ENCODE measurements around the gene FAXC.

FAXC gene

DNA sequence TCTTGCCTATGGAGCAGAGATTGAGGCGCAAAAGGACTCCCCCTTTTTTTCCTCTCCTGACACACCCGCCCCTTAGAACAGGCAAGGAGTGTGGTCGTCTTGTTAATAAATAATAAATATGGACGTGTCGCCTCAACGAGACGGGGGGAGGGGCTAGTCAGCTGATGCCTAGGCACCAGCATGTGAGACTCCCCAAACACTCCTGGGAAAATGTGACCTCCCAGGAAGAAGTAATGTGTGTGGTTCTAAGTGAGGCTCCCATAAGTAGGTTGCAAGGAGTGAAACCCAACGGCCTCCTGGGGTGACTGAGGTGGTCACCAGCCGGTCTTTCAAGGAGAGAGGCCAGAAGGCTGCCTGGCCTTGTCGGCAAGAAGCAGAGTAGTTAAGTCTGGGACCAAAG, 1.1 kb upstream of the FAXC start:
- no peak for TF ChIP-seq ARNTL (CRISPR knock-in tag; IDR thresholded peaks at IDR 0.05; ENCODE audit: borderline replicate concordance, low read depth)
- TF ChIP-seq, protein P1, sequence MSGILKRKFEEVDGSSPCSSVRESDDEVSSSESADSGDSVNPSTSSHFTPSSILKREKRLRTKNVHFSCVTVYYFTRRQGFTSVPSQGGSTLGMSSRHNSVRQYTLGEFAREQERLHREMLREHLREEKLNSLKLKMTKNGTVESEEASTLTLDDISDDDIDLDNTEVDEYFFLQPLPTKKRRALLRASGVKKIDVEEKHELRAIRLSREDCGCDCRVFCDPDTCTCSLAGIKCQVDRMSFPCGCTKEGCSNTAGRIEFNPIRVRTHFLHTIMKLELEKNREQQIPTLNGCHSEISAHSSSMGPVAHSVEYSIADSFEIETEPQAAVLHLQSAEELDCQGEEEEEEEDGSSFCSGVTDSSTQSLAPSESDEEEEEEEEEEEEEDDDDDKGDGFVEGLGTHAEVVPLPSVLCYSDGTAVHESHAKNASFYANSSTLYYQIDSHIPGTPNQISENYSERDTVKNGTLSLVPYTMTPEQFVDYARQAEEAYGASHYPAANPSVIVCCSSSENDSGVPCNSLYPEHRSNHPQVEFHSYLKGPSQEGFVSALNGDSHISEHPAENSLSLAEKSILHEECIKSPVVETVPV (CRISPR knock-in tag; IDR thresholded peaks at IDR 0.05), result no peak
- TF ChIP-seq SNAI2 (CRISPR knock-in tag; IDR thresholded peaks at IDR 0.05), result no peak
- TF ChIP-seq, protein P2, sequence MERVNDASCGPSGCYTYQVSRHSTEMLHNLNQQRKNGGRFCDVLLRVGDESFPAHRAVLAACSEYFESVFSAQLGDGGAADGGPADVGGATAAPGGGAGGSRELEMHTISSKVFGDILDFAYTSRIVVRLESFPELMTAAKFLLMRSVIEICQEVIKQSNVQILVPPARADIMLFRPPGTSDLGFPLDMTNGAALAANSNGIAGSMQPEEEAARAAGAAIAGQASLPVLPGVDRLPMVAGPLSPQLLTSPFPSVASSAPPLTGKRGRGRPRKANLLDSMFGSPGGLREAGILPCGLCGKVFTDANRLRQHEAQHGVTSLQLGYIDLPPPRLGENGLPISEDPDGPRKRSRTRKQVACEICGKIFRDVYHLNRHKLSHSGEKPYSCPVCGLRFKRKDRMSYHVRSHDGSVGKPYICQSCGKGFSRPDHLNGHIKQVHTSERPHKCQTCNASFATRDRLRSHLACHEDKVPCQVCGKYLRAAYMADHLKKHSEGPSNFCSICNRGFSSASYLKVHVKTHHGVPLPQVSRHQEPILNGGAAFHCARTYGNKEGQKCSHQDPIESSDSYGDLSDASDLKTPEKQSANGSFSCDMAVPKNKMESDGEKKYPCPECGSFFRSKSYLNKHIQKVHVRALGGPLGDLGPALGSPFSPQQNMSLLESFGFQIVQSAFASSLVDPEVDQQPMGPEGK (CRISPR knock-in tag; IDR thresholded peaks at IDR 0.05; ENCODE audit: borderline replicate concordance), result no peak
- no peak for TF ChIP-seq ZNF8 (CRISPR knock-in tag; IDR thresholded peaks at IDR 0.05)
- TF ChIP-seq ZFP3 (CRISPR knock-in tag; IDR thresholded peaks at IDR 0.05), result no peak
- TF ChIP-seq TOX (CRISPR knock-in tag; IDR thresholded peaks at IDR 0.05; ENCODE audit: borderline replicate concordance), result no peak
- TF ChIP-seq OSR1 (CRISPR knock-in tag; IDR thresholded peaks at IDR 0.05), result no peak
- no peak for TF ChIP-seq TCF4 (CRISPR knock-in tag; IDR thresholded peaks at IDR 0.05; ENCODE audit: borderline replicate concordance)
- TF ChIP-seq, protein P3, sequence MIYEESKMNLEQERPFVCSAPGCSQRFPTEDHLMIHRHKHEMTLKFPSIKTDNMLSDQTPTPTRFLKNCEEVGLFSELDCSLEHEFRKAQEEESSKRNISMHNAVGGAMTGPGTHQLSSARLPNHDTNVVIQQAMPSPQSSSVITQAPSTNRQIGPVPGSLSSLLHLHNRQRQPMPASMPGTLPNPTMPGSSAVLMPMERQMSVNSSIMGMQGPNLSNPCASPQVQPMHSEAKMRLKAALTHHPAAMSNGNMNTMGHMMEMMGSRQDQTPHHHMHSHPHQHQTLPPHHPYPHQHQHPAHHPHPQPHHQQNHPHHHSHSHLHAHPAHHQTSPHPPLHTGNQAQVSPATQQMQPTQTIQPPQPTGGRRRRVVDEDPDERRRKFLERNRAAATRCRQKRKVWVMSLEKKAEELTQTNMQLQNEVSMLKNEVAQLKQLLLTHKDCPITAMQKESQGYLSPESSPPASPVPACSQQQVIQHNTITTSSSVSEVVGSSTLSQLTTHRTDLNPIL (CRISPR knock-in tag; IDR thresholded peaks at IDR 0.05; ENCODE audit: low read depth), result no peak
- TF ChIP-seq ISL1 (CRISPR knock-in tag; IDR thresholded peaks at IDR 0.05), result no peak
- no peak for TF ChIP-seq ZFP30 (CRISPR knock-in tag; IDR thresholded peaks at IDR 0.05)
- TF ChIP-seq ZNF70 (CRISPR knock-in tag; IDR thresholded peaks at IDR 0.05), result no peak
- TF ChIP-seq, protein P4, sequence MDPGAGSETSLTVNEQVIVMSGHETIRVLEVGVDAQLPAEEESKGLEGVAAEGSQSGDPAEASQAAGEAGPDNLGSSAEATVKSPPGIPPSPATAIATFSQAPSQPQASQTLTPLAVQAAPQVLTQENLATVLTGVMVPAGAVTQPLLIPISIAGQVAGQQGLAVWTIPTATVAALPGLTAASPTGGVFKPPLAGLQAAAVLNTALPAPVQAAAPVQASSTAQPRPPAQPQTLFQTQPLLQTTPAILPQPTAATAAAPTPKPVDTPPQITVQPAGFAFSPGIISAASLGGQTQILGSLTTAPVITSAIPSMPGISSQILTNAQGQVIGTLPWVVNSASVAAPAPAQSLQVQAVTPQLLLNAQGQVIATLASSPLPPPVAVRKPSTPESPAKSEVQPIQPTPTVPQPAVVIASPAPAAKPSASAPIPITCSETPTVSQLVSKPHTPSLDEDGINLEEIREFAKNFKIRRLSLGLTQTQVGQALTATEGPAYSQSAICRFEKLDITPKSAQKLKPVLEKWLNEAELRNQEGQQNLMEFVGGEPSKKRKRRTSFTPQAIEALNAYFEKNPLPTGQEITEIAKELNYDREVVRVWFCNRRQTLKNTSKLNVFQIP (CRISPR knock-in tag; IDR thresholded peaks at IDR 0.05; ENCODE audit: borderline replicate concordance, low read depth), result no peak
- TF ChIP-seq ESRRG (CRISPR knock-in tag; IDR thresholded peaks at IDR 0.05), result no peak
- no peak for TF ChIP-seq BACH2 (CRISPR knock-in tag; IDR thresholded peaks at IDR 0.05; ENCODE audit: borderline replicate concordance)
- no peak for TF ChIP-seq GLIS3 (CRISPR knock-in tag; IDR thresholded peaks at IDR 0.05)
- no peak for TF ChIP-seq CSDC2 (CRISPR knock-in tag; IDR thresholded peaks at IDR 0.05)
- TF ChIP-seq, protein P5, sequence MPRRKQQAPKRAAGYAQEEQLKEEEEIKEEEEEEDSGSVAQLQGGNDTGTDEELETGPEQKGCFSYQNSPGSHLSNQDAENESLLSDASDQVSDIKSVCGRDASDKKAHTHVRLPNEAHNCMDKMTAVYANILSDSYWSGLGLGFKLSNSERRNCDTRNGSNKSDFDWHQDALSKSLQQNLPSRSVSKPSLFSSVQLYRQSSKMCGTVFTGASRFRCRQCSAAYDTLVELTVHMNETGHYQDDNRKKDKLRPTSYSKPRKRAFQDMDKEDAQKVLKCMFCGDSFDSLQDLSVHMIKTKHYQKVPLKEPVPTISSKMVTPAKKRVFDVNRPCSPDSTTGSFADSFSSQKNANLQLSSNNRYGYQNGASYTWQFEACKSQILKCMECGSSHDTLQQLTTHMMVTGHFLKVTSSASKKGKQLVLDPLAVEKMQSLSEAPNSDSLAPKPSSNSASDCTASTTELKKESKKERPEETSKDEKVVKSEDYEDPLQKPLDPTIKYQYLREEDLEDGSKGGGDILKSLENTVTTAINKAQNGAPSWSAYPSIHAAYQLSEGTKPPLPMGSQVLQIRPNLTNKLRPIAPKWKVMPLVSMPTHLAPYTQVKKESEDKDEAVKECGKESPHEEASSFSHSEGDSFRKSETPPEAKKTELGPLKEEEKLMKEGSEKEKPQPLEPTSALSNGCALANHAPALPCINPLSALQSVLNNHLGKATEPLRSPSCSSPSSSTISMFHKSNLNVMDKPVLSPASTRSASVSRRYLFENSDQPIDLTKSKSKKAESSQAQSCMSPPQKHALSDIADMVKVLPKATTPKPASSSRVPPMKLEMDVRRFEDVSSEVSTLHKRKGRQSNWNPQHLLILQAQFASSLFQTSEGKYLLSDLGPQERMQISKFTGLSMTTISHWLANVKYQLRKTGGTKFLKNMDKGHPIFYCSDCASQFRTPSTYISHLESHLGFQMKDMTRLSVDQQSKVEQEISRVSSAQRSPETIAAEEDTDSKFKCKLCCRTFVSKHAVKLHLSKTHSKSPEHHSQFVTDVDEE (CRISPR knock-in tag; IDR thresholded peaks at IDR 0.05), result no peak
- ATAC-seq, result no peak

DNA sequence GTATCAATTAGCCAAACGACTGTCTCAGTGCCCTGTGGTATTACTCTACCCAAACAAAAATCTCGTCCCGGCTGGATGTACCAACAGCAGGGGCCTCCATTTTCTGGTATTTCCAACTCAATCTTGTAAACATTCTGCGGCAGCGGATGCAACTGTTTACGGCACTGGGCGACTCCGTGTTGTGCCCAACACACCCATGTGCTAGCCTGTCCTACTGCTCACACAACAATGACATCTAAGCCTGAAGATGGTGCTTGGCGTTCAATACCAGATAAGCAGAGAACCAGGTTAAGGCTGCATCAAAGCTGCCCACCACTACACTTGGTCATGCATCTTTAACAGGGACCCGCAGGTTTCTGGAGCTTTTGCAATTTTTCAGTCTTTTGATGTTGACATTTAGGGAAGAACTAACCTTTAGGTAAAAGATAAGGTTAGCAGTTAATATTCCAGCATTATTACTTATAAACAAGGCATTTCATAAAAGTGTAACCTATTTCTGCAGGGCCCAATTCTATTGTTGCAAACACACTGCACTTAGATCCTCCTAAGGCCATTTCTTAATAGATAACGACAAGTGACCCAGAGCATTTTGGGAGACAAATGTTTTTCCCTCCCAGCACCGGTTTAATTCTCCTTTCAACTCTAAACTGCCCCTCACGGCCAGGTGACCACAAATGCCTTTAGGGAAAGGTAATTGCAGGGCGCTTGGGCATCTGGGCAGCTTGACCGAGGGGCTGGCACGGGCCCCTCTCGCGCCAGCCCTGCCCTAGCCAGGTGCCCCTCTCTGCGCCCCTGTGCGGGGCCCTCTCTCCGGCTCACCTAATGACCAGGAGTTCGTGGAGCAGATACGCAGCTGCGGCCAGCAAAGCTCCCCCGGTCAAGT, 945 bp downstream of the FAXC start:
- peak; percentile 34 for ATAC-seq
- no peak for TF ChIP-seq SNAI2 (CRISPR knock-in tag; IDR thresholded peaks at IDR 0.05)
- TF ChIP-seq CSDC2 (CRISPR knock-in tag; IDR thresholded peaks at IDR 0.05), result no peak
- TF ChIP-seq, protein P2 (CRISPR knock-in tag; IDR thresholded peaks at IDR 0.05; ENCODE audit: borderline replicate concordance), result no peak
- TF ChIP-seq, protein P5 (CRISPR knock-in tag; IDR thresholded peaks at IDR 0.05), result no peak

Measured in SK-N-SH treated with all-trans-retinoic acid at 6 μM for 48 hours (cell line).